HG03521 (cell line): Measurements from ENCODE around the gene RELL1.

Source experiments
- ATAC-seq: cut with Tn5 transposase; IDR thresholded peaks from one replicate; pipeline ENCODE4 v1.9.1; 2021; ENCODE audit warnings: mild to moderate bottlenecking, moderate library complexity; ENCODE audit not compliant: unreplicated experiment

Gene RELL1

DNA sequence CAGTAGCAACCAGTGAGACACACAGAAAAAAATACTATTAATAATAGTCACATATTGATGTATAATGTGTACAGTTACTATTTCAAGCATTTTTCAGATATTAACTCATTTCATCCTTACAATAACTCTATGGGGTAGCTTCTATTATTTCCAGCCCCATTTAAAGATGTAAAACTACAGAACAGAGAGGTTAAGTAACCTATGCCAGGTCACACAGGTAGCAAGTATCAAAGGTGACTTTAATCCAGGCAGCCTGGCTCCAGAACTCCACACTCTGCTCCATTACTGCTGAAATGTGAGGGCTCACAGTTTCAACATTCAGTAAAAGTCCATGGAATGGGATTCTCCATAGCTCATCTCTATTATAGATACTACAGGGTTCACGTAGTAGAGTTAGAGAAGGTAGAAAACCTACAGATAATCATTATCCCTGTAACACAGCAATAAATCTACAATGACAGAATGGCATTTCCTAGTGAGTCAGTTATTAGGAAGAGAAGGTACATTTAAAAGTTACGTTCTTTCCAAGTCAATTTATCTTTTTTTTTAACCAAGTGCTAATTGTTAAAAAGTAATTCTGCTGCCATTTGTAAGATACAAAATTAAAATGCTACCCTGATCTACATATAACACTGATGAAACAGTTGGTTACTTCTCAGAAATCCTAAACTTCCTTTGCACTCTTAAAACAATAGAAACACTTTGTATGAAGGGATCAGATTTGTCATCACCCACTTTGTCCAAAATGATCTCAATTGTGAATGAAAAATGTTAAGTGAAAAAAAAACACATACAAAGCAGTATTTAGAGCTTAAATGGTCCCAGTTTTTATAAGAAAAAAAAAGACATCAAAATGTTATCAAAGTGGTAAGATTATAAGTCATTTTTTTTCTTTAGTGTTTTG, 18.7 kb downstream of the RELL1 start:
- no peak for ATAC-seq

DNA sequence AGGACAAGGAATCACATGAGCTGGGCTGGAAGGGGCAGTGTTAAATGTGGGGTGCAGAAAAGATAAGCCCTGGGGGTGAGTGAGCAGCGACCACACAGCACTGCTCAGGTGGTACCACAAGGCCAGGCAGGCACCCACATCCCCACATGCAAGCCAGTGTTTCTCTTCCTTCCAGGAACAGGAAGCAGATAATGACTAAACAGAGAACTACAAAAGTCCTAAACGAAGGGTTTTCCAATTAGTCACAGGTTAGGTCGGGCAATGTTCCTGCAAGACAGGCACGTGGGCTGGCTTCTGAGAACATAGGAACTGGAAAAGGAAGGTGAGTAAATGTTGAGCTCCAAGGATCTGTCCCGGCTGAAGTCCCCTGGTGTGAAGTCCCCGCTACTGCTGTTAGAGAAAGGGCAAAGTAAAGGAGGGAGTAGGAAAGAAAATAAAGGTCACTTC, 19.5 kb downstream of the RELL1 start:
- ATAC-seq, result no peak

DNA sequence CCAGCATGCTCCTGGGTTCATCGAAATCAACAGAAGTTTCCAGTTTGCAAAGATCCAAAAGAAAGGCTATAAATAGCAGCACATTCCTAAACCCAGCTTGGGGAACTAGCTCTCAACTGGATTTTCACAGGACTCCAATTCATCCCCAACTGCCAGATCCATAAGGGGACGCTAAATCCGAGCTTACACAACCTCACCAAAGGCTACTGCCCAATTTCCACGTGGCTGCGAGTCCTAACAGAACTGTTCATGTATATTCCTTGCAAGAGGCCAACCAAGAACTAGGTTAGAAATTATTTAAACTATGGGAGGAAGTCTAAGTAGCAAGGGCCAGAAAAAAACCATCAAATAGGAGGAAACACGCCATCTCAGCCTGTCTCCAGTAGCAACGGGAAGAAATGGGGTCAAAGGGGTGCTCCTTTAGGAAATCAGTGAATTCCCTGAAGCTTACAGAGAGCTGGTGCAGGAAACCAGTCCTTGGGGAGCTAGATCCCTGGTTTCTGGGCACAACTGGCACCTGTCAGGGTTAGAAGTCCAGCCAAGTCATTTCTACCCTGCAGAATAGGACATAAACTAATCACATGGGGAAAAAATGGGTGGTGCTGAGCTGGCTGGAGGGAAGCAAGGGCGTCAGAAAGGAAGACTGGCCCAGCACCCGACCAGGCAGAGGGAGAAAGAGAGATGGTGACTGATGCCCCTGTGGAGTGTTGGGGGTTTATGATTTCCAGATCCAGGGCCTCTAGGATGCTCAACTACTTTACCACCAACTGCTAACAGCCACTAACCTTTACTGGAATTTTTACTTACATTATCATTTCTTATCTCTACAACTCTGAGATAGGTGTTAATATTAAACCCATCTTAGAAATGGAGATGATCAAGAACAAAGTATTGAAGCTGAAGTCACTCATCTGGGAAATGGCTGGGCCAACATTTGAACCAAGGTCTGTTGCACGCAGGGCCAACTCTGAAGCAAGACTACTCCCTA, 20.5 kb downstream of the RELL1 start:
- ATAC-seq, result no peak

DNA sequence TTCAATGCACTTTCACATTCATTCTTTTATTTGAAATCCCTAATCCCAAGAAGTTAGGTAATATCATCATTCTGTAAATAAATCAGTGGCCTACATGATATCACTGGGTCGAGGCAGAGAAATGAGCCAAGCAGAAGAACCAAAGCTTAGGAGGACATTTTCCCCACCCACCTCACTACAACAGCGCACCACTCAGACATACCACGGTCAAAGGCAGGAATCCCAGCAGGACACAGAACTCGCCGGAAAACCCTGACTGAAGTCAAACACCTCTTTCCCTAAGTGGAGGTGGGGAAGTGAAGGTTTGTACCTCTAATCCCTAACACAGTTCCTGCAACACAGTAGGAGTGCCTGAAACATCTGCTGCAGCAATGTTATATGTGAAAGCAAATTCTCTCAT, 21.5 kb downstream of the RELL1 start:
- no peak for ATAC-seq

DNA sequence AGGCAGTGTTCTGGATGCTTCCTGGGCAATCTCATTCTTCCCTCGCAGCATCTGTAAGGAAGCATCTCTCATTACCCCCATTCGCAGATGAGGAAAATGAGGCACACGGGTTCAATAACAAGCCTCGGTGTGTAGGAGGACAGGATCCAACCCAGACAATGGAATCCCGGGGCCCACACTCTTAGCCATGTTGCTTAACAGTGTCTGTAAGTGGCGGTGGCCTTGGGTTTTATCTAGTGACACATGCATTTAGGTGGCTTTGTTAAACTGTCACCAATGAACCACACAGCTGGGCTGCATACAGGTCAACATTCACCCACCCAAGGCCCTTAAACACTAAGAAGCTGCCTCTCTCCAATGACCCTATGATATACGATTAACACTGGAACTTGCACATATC, 22.6 kb downstream of the RELL1 start:
- no peak for ATAC-seq

DNA sequence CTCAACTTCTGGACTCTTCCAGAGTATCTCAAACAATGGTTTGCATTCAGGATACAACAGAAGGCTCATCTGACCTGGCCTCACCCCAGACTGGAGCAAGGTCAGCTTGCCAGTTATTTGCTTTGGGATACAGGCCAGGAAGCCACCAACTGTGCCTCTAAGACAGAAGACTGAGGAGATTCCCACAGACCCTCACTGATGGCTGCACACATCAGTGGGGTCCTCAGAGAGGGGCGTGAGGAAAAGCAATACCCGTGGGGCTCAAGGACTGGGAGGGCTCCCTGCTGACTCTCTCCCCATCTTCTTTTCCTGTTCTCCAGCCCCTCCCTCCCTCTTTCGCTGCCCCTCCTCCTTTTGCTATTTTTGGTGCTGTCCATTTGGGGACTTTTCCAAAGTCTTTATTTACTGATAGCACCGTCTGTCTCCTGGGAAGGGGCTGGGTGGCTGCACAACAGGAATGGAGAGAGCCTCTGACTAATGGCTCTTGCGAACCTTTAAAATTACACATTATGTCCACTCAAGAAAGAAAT, 23.2 kb downstream of the RELL1 start:
- ATAC-seq, result no peak

DNA sequence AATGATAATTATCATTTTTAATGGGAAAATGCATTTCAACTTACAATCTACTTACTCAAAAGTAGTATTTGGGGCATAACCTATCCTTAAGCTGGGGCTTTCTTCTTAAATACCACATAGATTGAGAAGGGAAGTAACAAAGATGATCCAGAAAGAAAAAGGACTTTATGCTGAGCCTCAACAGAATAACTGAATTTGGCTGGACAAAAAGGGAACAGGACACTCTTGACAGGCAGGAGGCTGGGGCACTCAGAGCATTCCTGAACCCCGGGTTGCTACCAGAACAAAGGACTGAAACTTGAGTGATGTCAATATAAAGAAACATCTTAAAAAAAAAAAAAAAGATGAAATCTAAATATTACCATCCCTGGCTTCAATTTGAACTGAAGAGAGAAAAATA, 23.9 kb downstream of the RELL1 start:
- no peak for ATAC-seq

DNA sequence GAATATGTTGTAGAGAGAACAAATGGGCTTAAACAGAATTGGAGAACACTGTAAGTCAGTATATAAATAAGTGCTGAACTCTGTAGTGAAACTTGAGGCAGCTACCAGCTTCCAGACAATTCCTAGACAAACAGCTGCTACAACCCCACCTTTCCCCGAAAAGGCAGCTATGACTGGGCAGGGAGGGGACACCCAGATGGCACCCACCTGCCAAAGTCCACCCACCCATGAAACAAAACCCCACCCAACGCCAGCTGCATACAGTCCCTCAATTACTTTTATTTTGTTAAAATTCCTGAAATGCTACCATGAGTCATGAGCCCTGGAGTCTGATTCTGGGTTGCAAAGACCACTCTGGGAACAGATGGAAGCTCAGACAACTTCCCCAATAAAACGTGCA, 24.4 kb downstream of the RELL1 start:
- no peak for ATAC-seq

DNA sequence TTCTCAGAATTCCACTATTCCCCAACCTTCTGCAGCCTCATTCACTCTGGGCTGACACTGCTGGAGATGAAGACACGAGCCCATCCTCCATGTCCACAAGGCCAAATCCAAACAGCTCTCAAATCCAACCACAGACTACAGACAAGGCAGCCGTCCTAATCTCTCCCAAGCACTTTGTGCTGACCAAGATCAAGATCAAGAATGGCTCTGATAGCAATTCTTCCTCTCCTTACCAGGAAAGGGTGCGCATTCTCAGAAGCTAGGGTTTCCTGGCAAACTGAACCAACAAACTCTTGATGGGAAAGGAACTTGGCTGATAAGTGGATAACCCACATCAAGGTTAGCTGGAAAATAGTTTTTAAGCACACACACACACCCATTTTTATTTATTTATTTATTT, 26.5 kb downstream of the RELL1 start:
- no peak for ATAC-seq

DNA sequence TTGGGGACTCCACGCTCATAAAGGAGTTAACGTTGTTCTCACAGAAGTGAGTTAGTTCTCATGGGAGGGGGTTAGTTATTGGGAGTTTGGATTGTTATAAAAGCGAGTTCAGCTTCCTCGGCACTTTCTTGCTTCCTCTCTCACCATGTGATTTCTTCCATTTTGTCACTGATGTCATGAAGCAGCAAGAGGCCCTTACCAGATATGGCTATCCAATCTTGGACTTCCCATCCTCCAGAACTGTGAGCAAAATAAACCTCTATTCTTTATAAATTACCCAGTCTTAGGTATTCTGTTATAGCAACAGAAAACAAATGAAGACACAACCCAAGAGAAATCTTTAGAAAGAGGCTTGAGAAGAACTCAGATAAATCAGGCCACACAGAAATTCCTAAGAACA, 29.5 kb downstream of the RELL1 start:
- no peak for ATAC-seq

DNA sequence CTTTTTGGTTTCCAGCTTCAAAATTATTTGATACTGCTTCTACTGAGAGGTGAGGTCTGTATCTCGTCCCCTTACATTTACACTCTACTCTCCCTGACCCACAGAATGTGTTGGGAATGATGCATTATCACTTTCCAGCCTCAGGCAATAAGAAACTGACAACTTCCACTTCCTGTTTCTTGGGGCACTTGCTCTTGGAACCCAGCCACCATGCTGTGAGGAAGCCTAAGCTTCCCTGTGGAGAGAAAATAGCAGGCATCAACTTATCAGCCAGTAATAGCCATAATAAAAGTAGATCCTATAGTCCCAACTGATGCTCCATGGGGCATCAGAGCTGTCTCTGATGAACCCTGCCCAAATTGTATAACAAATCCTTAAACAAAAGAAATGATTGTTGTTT, 32.6 kb downstream of the RELL1 start:
- peak; percentile 8 for ATAC-seq

DNA sequence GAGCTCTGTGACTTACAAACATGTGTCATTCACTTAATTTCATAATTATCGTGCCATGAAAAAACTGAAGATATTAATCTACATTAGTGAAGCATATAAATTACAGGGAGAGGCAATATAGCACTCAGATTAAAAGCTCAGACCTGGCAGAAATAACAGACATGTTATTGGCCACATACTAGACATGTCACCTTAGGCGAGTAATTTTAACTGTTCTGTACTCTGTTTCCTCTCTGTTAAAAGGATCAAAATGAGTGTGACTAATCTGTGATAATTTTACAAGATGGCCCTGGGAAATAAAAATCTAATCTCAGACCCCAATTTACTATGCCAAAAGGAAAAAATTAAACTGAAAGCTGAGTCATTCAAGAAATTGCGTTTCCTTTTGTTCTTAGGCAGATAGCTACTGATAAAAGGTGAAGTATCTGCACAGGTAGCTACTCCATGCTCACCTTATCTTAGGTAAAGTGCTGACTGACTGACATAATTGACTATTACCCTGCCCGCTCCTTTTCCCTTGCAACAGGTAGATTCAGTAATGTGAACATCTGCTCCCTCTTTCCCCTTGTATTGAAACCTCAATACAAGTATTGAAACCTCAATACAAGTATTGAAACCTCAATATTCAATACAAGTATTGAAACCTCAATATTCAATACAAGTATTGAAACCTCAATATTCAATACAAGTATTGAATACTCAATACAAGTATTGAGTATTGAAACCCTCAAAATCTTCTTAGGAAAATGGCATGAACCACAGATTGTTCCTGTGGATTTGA, 33.2 kb downstream of the RELL1 start:
- ATAC-seq, result peak; percentile 75

DNA sequence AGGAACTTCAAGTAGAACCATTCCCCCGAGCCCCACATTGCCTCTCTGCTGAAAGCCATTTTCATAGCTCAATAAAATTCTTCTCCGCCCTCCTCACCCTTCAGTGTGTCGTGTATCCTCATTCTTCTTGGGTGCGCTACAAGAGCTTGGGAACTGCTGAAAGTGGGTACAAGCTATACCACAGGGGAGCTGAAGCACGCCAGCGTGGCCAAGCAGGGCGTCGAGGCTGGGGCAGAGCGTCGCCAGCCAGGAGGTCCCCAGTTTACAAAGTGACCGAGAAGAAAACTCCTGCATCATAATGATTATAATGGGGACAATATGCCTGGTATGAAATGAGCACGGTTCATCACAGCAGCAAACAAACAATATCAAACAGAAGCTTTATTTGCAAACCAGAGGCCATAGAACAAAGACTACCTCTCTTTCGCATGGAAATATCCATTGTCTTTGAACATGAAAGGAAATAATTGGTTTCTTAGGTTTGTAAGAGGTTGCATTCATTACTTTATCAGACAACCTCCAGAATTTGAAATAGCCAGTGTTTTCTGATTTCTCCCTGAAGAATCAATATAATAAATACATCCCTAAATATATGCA, 34.3 kb downstream of the RELL1 start:
- no peak for ATAC-seq

DNA sequence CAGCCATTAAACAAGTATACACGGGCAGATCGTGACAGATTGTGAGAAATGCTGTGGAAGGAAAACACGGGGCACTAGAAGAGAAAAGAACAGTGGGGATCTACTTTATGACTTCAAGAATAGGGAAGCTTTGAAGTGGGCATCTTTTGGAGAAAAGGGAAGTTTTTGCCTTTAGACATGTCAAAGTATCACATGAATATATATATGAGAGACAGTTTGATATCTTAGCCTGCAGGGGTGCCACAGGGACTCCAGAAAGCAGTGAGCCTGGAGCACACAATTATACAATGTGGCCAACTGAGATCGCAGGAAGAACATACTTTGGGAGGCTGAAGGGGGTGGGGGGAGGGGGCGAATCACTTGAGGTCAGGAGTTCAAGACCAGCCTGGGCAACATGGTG, 35.7 kb downstream of the RELL1 start:
- no peak for ATAC-seq

DNA sequence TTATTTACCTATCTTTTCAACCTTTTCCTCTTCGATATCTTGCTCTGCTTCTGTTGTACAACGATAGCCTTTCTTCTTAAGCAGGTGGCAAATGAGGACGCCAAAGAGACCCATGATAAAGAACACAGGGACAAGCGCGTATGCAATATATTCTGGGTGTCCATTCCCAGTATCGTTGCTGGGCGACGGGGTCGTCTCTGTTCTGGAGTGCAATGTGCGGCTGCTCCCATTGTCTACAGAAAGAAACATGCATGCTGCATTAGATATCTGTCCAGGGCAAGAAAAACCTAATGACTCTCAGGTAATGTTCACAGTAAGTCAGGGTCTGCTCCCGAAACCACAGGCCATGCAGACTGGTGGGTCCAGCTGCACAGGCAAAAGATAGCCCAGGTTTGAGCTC, 36.9 kb downstream of the RELL1 start:
- ATAC-seq, result no peak

DNA sequence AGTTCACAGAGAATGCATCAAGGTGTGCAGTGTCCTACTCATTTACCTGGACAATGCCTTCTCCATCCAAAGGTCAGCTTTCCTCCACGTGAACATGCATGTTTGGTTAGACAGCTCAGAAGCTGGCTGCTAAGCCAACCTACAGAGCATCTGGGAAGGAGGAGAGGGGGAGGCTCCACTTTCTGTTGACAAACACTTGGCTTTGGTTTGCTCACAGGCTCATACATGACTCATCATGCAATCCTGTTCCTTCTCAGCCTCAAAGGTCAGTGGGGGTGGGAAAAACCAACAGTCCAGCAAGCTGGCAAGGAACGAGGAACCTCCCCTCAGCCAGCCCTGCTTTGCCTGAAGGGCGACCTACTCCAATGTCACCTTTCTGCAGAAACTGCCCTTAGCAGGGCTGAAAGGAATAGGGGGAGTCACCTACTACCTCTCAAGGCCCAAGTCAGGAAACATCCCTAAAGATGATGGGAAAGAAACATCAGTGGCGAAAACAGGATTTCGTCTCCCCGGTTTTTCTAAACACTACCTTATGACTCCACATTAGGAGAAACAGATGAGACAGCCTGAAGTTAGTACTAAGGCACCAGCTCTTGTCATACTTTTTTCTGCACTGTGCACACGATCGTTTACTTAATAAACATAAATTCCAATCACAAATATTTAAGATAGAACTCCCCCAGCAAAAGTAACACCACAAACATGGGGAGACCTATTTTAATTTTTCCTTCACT, 37.9 kb downstream of the RELL1 start:
- ATAC-seq, result no peak

DNA sequence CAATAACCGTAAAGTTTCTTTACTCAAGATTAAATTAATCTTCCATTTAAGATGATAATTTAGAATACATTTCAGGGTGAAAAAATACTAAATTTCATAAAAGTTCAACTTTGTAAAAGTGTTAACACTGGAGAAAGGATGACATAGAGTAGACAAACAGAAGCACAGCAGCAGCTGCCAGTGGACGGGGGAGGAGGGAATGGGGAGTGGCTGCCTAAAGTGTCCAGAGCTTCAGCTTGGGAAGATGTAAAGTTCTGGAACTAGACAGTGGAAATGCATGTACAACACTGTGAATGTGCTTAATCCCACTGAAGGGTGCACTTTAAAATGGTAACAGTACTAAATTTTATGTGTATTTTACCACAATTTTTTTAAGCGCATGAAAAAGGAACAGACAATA, 39.9 kb downstream of the RELL1 start:
- no peak for ATAC-seq

DNA sequence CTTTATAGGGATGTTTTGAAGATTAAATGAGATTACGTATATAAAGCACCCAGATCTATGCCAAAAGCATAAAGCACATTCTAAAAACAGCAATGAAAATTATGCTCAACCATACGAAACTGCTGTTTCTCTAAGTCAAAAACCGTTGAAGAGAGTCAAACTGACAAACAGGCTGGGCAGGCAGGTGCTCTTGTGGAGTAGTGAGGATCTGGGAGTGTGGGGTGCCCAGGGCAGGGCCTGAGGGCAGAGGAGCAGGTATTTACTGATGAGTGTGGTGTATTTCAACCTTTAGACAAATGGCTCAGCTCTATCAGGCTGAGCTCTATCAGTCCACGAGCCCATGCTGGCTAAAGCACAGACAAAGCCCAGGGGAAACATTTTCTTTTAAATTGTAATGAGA, 40.4 kb downstream of the RELL1 start:
- no peak for ATAC-seq

DNA sequence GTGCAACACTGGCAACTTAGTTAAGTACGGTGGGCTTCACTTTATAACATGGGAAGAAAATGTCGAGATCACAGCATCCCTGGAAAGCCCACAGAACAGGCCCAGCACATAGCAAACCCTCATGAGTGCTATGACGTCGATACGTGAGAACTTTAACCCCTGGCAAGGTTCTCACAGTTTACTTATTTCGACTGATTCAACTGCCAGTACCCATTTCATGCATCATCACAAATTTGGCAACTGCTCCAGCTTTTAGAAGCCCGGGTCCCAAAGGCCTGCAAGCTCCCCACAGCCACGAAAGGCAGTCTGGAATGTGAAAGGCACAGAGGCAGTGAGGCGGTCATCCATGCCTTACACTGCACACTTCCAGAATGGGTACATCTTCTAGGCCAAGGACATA, 41.2 kb downstream of the RELL1 start:
- no peak for ATAC-seq
